ENCODE data around the gene OR2AT4. TPM values are rescaled to one million over a fixed set of nuclear protein-coding genes. Genes with fewer than 3 reads are reported as not detected.

OR2AT4 gene
- total and polyA plus RNA-seq, 11 donors, result not detected

DNA sequence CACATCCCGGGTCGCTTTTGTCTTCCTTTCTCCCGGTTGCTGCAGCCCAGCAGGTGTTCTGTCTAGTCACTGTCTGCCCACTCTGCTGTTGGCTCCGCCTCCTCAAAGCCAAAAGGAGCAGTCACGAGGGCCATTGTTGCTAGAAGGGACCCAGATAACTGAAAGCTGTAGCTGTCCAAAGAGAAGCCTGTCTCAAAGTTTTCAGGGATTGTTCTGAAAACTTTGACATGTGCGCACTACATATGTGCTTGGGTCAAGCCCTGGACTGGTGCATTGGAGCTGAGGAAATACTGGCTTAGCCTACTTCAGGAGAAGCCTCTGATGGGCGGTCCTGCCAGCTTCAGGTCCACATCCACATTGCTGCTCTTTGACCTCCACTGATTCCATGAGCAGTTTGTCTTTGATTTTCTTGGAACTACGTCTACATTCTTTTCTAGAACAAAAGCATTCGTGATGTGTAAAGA lies 8.8 kb upstream of the OR2AT4 start:
- Histone ChIP-seq H3K9me3 (peaks cover 0 to 6% (median 0%) of the 10 kb centered on the region in 12 donors), H3K36me3 (no peaks in the 10 kb centered on the region), H3K4me3 (no peak overlapping the region), H3K27ac (no peak overlapping the region), H3K4me1 (no peaks in the 10 kb centered on the region), H3K27me3 (peaks cover 0 to 8% (median 0%) of the 10 kb centered on the region in 9 donors)
- intact Hi-C loops (cut with DNase I), result no loop called here
- DNase-seq (no peak), ATAC-seq (no peak)
- TF ChIP-seq POLR2A (IDR thresholded peaks at IDR 0.05), result no peak
- TF ChIP-seq, protein P1, sequence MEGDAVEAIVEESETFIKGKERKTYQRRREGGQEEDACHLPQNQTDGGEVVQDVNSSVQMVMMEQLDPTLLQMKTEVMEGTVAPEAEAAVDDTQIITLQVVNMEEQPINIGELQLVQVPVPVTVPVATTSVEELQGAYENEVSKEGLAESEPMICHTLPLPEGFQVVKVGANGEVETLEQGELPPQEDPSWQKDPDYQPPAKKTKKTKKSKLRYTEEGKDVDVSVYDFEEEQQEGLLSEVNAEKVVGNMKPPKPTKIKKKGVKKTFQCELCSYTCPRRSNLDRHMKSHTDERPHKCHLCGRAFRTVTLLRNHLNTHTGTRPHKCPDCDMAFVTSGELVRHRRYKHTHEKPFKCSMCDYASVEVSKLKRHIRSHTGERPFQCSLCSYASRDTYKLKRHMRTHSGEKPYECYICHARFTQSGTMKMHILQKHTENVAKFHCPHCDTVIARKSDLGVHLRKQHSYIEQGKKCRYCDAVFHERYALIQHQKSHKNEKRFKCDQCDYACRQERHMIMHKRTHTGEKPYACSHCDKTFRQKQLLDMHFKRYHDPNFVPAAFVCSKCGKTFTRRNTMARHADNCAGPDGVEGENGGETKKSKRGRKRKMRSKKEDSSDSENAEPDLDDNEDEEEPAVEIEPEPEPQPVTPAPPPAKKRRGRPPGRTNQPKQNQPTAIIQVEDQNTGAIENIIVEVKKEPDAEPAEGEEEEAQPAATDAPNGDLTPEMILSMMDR (IDR thresholded peaks at IDR 0.05), result no peak
- WGBS, 4 donors, result 62 to 72% (median 66%) methylated on average over 9 of the region's 9 CpGs

- peaks cover 0 to 4% (median 0%) of the 10 kb centered on the region in 12 donors for H3K9me3 ChIP-seq
- no peak overlapping the region for H3K4me3 ChIP-seq
- peaks cover 0 to 11% (median 0%) of the 10 kb centered on the region in 9 donors for H3K27me3 ChIP-seq
- 65 to 72% (median 71%) methylated on average over 5 of the region's 5 CpGs for WGBS, 4 donors
- no peaks in the 10 kb centered on the region for H3K4me1 ChIP-seq
- H3K36me3 ChIP-seq, result no peaks in the 10 kb centered on the region
- DNase-seq, result no peak
- ATAC-seq, result no peak
- TF ChIP-seq POLR2A (IDR thresholded peaks at IDR 0.05), result no peak
- TF ChIP-seq, protein P1 (IDR thresholded peaks at IDR 0.05), result no peak
- intact Hi-C loops (cut with DNase I), result no loop called here
- no peak overlapping the region for H3K27ac ChIP-seq
Measured at GRCh38 chr11:75103380-75104026, 6.8 kb upstream of the OR2AT4 start.

GRCh38 chr11:75101424-75102128 lies 4.9 kb upstream of the OR2AT4 start:
- TF ChIP-seq POLR2A (IDR thresholded peaks at IDR 0.05), result no peak
- TF ChIP-seq, protein P1 (IDR thresholded peaks at IDR 0.05), result no peak
- DNase-seq, result no peak
- Histone ChIP-seq H3K9me3 (peaks cover 0 to 4% (median 0%) of the 10 kb centered on the region in 12 donors), H3K4me3 (no peak overlapping the region), H3K4me1 (no peaks in the 10 kb centered on the region), H3K36me3 (no peaks in the 10 kb centered on the region), H3K27ac (no peak overlapping the region), H3K27me3 (peaks cover 0 to 19% (median 0%) of the 10 kb centered on the region in 9 donors)
- intact Hi-C loops (cut with DNase I), result no loop called here
- WGBS, 4 donors, result 78 to 87% (median 81%) methylated on average over 8 of the region's 8 CpGs
- no peak for ATAC-seq

GRCh38 chr11:75100314-75100713 lies 3.6 kb upstream of the OR2AT4 start:
- 40 to 54% (median 47%) methylated on average over 3 of the region's 3 CpGs for WGBS, 4 donors
- intact Hi-C loops (cut with DNase I), result no loop called here
- TF ChIP-seq POLR2A (IDR thresholded peaks at IDR 0.05), result no peak
- H3K36me3 ChIP-seq, result no peaks in the 10 kb centered on the region
- H3K4me1 ChIP-seq, result no peaks in the 10 kb centered on the region
- H3K4me3 ChIP-seq, result no peak overlapping the region
- peaks cover 0 to 19% (median 0%) of the 10 kb centered on the region in 9 donors for H3K27me3 ChIP-seq
- ATAC-seq (no peak), DNase-seq (no peak)
- H3K27ac ChIP-seq, result no peak overlapping the region
- H3K9me3 ChIP-seq, result peaks cover 0 to 4% (median 0%) of the 10 kb centered on the region in 12 donors

All from heart left ventricle (tissue), 16 donors.